Measurements from ENCODE around the gene BRF1. TPM values are rescaled to one million over a fixed set of nuclear protein-coding genes. Genes with fewer than 3 reads are reported as not detected.
"Not testable (repeated sequence)": the region's sequence is repeated elsewhere in the genome, so short reads cannot be mapped to it uniquely, and the experiment has no call there.

Gene BRF1
- total RNA-seq, 2 experiments from 2014 or later: 25.5 to 27.4 TPM

- ChIA-PET POLR2A (interaction anchor here (1.2 to 2.5 kb wide), 5 partner anchors 8 to 228 kb away, joined by 3 to 11 read pairs (median 4); partner anchors contain the start of genes BRF1, BTBD6, GPR132 and PACS2), CTCF (interaction anchor here (0.6 to 0.7 kb wide), 3 partner anchors 15 to 197 kb away, joined by 3 read pairs; no protein-coding TSS in a partner anchor)
- Mint-ChIP-seq H3K9me3 (no peaks in the 10 kb centered on the region), H3K4me1 (ENCODE audit: low read depth) (peaks cover 36% of the 10 kb centered on the region), H3K27me3 (no peaks in the 10 kb centered on the region), H3K36me3 (no peaks in the 10 kb centered on the region), H3K4me3 (peak overlapping the region; percentile 50), H3K27ac (peak overlapping the region; percentile 76)
- intact Hi-C loops (cut with micrococcal nuclease): loop anchor here (1.0 to 5.0 kb wide), 2 partner anchors 91 to 223 kb away; no protein-coding TSS in a partner anchor
- peak; percentile 79 for DNase-seq
These were observed 7.7 kb downstream of the BRF1 start for GRCh38 chr14:105292826-105293711.

- H3K4me1 Mint-ChIP-seq (ENCODE audit: low read depth): peaks cover 35% of the 10 kb centered on the region
- H3K9me3 Mint-ChIP-seq: no peaks in the 10 kb centered on the region
- no peaks in the 10 kb centered on the region for H3K36me3 Mint-ChIP-seq
- intact Hi-C loops (cut with micrococcal nuclease): loop anchor here (5.0 kb wide), 1 partner anchor 88 kb away; no protein-coding TSS in a partner anchor
- CTCF ChIA-PET: no interaction called here
- no peaks in the 10 kb centered on the region for H3K27me3 Mint-ChIP-seq
- H3K27ac Mint-ChIP-seq: no peak overlapping the region
- POLR2A ChIA-PET: interaction anchor here (2.5 kb wide), 1 partner anchor 10 kb away, joined by 11 read pairs; the partner anchor contains the start of gene BRF1
- H3K4me3 Mint-ChIP-seq: no peak overlapping the region
- no peak for DNase-seq
These were observed 10.0 kb downstream of the BRF1 start for GRCh38 chr14:105290621-105291346.

DNA sequence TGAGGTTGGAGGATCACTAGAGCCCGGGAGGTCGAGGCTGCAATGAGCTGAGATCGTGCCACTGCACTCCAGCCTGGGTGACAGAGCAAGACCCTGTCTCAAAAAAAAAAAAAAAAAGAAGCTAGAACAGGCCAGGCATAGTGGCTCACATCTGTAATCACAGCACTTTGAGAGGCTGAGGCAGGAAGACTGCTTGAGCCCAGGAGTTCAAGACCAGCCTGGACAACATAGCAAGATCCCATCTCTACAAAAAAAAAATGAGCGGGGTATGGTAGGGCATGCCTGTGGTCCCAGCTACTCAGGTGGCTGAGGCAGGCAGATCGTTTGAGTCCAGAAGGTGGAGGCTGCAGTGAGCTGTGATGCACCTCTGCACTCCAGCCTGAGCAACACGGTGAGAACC is 11.9 kb downstream of the BRF1 start:
- peaks cover 30% of the 10 kb centered on the region for H3K4me1 Mint-ChIP-seq (ENCODE audit: low read depth)
- POLR2A ChIA-PET; H3K9me3 Mint-ChIP-seq; DNase-seq; H3K4me3 Mint-ChIP-seq; H3K27me3 Mint-ChIP-seq; H3K36me3 Mint-ChIP-seq; intact Hi-C loops (cut with micrococcal nuclease); CTCF ChIA-PET; H3K27ac Mint-ChIP-seq: not testable (repeated sequence)

GRCh38 chr14:105287249-105288102 is 13.3 kb downstream of the BRF1 start:
- no peak for DNase-seq
- Mint-ChIP-seq H3K27me3 (no peaks in the 10 kb centered on the region), H3K27ac (no peak overlapping the region), H3K36me3 (peaks cover 5% of the 10 kb centered on the region), H3K9me3 (no peaks in the 10 kb centered on the region), H3K4me3 (no peak overlapping the region), H3K4me1 (ENCODE audit: low read depth) (peaks cover 21% of the 10 kb centered on the region)
- CTCF ChIA-PET: no interaction called here
- intact Hi-C loops (cut with micrococcal nuclease): no loop called here
- POLR2A ChIA-PET: no interaction called here

DNA sequence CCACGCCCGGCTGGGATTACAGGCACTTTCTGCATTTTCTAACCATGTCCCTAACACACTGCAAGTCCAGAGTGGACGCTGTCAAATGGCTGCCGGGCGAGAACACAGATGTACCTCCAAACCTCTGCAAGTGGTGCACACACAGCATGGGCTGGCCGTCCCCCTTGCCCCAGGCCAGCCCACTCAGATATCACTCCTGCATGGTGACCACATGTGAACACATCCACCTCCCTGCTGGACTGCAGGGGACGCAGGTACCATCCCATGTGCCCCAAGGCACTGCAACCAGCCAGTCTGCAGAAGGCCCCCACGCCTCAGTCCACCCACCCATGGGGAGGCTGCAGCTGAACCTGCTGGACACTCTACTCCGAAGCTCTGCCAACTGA is 14.0 kb downstream of the BRF1 start:
- H3K27me3 Mint-ChIP-seq: no peaks in the 10 kb centered on the region
- ChIA-PET POLR2A (no interaction called here), CTCF (no interaction called here)
- DNase-seq: no peak
- no peak overlapping the region for H3K27ac Mint-ChIP-seq
- H3K36me3 Mint-ChIP-seq: peaks cover 5% of the 10 kb centered on the region
- no peak overlapping the region for H3K4me3 Mint-ChIP-seq
- H3K4me1 Mint-ChIP-seq (ENCODE audit: low read depth): peaks cover 23% of the 10 kb centered on the region
- no peaks in the 10 kb centered on the region for H3K9me3 Mint-ChIP-seq
- intact Hi-C loops (cut with micrococcal nuclease): no loop called here

- H3K4me3 Mint-ChIP-seq: no peak overlapping the region
- H3K27ac Mint-ChIP-seq: no peak overlapping the region
- H3K36me3 Mint-ChIP-seq: peaks cover 5% of the 10 kb centered on the region
- no peaks in the 10 kb centered on the region for H3K27me3 Mint-ChIP-seq
- no peak for DNase-seq
- no peaks in the 10 kb centered on the region for H3K9me3 Mint-ChIP-seq
- POLR2A ChIA-PET: no interaction called here
- CTCF ChIA-PET: interaction anchor here (1.1 kb wide), 1 partner anchor 18 kb away, joined by 3 read pairs; no protein-coding TSS in a partner anchor
- H3K4me1 Mint-ChIP-seq (ENCODE audit: low read depth): peaks cover 19% of the 10 kb centered on the region
- intact Hi-C loops (cut with micrococcal nuclease): no loop called here
These were observed 15.6 kb downstream of the BRF1 start for GRCh38 chr14:105285174-105285573.

DNA sequence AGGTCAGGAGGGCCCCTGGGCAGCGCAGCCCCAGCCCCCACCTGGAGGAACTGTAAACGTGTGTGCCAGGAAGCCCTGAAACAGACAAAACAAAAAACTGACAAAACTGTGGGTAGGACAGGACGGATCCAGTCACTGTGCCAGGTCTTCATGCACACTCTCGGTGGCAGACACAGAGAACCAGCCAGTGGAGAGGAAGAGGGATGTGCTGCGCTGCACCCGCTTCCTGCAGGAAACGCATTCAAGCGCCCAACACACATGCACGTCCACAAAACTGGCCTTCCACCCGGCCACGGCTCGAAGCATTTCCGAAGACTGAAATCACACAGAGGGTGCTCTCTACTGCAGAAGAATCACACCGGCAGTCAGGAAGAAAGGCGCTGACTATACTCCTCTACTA is 16.9 kb downstream of the BRF1 start:
- POLR2A ChIA-PET: interaction anchor here (0.5 kb wide), 1 partner anchor 231 kb away, joined by 3 read pairs; no protein-coding TSS in a partner anchor
- Mint-ChIP-seq H3K9me3 (no peaks in the 10 kb centered on the region), H3K4me3 (no peak overlapping the region), H3K27ac (no peak overlapping the region), H3K27me3 (no peaks in the 10 kb centered on the region), H3K36me3 (peaks cover 5% of the 10 kb centered on the region), H3K4me1 (ENCODE audit: low read depth) (peaks cover 19% of the 10 kb centered on the region)
- CTCF ChIA-PET: interaction anchor here (0.7 kb wide), 1 partner anchor 13 kb away, joined by 3 read pairs; no protein-coding TSS in a partner anchor
- intact Hi-C loops (cut with micrococcal nuclease): loop anchor here (5.0 kb wide), 1 partner anchor 68 kb away; no protein-coding TSS in a partner anchor
- DNase-seq: no peak

DNA sequence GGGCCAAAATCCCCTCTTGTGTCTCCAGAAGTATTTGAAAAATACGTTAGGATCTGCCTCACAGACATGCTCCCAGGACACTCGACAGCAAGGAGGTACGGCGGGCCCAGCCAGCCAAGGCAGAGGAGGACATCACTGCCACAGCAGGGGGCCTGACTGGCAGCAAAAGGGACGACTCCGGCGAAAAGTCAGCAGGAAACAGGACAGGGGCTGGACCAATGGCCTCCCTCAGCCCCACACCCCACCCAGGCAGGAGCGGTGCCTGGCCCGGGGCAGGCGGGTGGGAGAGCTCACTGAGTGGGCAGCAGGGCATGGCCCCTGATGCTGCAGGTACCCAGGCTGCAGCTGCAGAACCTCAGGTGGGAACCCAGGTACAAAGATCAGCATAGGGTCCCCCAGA is 17.8 kb downstream of the BRF1 start:
- intact Hi-C loops (cut with micrococcal nuclease): loop anchor here (5.0 kb wide), 1 partner anchor 69 kb away; no protein-coding TSS in a partner anchor
- Mint-ChIP-seq H3K4me3 (no peak overlapping the region), H3K27me3 (no peaks in the 10 kb centered on the region), H3K27ac (no peak overlapping the region), H3K9me3 (no peaks in the 10 kb centered on the region), H3K4me1 (ENCODE audit: low read depth) (peaks cover 19% of the 10 kb centered on the region), H3K36me3 (peaks cover 5% of the 10 kb centered on the region)
- ChIA-PET CTCF (interaction anchor here (0.7 kb wide), 1 partner anchor 13 kb away, joined by 3 read pairs; no protein-coding TSS in a partner anchor), POLR2A (no interaction called here)
- no peak for DNase-seq

GRCh38 chr14:105282098-105282725 is 18.6 kb downstream of the BRF1 start:
- H3K27ac Mint-ChIP-seq: no peak overlapping the region
- no peak for DNase-seq
- intact Hi-C loops (cut with micrococcal nuclease): loop anchor here (5.0 kb wide), 1 partner anchor 70 kb away; no protein-coding TSS in a partner anchor

DNA sequence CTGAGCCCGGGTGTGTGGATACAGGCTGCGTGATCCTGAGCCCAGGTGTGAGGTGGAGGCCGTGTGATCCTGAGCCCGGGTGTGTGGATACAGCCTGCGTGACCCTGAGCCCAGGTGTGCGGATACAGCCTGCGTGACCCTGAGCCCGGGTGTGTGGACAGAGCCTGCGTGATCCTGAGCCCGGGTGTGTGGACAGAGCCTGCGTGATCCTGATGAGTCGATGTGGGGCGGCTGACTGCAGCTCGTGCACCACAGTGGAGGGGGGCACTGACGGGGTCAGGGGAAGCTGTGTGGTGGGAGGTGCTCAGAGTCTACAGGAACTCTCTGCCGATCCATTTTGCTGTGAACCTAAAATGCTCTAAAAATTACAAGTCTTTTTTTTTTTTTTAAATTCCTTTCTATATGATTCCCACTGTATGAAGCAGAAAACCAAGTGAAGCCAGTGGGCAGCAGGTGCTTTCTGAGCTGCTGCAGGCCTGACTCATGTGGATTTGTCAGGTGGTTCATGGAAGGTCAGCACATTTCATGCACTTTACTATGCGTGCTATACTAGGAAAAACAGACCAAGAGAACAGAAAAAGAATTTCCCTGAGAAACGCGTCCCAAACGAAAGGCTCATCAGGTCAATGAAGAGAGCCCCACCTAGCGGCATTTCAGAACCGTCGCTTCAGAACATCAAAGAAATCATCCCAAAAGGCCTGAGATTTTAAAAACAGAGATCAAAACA is 19.3 kb downstream of the BRF1 start:
- H3K4me3 Mint-ChIP-seq: no peak overlapping the region
- H3K36me3 Mint-ChIP-seq: peaks cover 5% of the 10 kb centered on the region
- no peaks in the 10 kb centered on the region for H3K9me3 Mint-ChIP-seq
- DNase-seq: peak; percentile 28
- peaks cover 19% of the 10 kb centered on the region for H3K4me1 Mint-ChIP-seq (ENCODE audit: low read depth)
- intact Hi-C loops (cut with micrococcal nuclease): loop anchor here (5.0 kb wide), 1 partner anchor 71 kb away; no protein-coding TSS in a partner anchor
- ChIA-PET POLR2A (no interaction called here), CTCF (interaction anchor here (0.8 to 1.2 kb wide), 2 partner anchors 21 to 191 kb away, joined by 3 to 4 read pairs; no protein-coding TSS in a partner anchor)
- no peaks in the 10 kb centered on the region for H3K27me3 Mint-ChIP-seq
- H3K27ac Mint-ChIP-seq: no peak overlapping the region

More at GRCh38 chr14:105282098-105282725, 18.6 kb downstream of the BRF1 start:
- Mint-ChIP-seq H3K9me3 (no peaks in the 10 kb centered on the region), H3K36me3 (peaks cover 5% of the 10 kb centered on the region), H3K27me3 (no peaks in the 10 kb centered on the region), H3K4me3 (no peak overlapping the region), H3K4me1 (ENCODE audit: low read depth) (peaks cover 19% of the 10 kb centered on the region)
- POLR2A ChIA-PET: interaction anchor here (0.7 kb wide), 1 partner anchor 11 kb away, joined by 3 read pairs; no protein-coding TSS in a partner anchor
- CTCF ChIA-PET: interaction anchor here (0.8 to 1.2 kb wide), 2 partner anchors 21 to 192 kb away, joined by 3 to 4 read pairs; no protein-coding TSS in a partner anchor

All from activated CD4-positive, alpha-beta memory T cell treated with anti-CD3 and anti-CD28 coated beads for 36 hours (primary cell).